GM10248 (cell line): ENCODE measurements around the gene CACNA1B.
"Not testable (repeated sequence)": the region's sequence is repeated elsewhere in the genome, so short reads cannot be mapped to it uniquely, and the experiment has no call there.

Source experiments
- CTCF ChIA-PET: fragments of 300-600 bp; sonication (Branson Sonifier 250); formaldehyde crosslinking; extraction: SDS; loops from one replicate; lab custom pipeline; 2021; ENCODE audit warnings: antibody characterized with exemption; lab: Yijun Ruan, JAX
- POLR2A ChIA-PET: fragments of 350-650 bp; sonication (Branson Sonifier 250); formaldehyde crosslinking; extraction: SDS; loops from one replicate; lab custom pipeline; 2020; ENCODE audit warnings: antibody characterized with exemption; lab: Yijun Ruan, JAX
- DNase-seq: peaks from one replicate; pipeline ENCODE4 v3.0.0; 2012; ENCODE audit errors: extremely low spot score
- CTCF ChIP-seq: IDR thresholded peaks from 2 replicates; pipeline ENCODE4 v1.5.1; 2012; ENCODE audit warnings: mild to moderate bottlenecking, low read depth; ENCODE audit errors: extremely low read depth, missing control alignments, control extremely low read depth

The CACNA1B gene

GRCh38 chr9:137880160-137880975 lies 2.8 kb downstream of the CACNA1B start:
- CTCF ChIA-PET, result interaction anchor here (0.7 kb wide), 1 partner anchor 28 kb away, joined by 3 read pairs; no protein-coding TSS in a partner anchor
- POLR2A ChIA-PET, result no interaction called here
- DNase-seq, result no peak
- TF ChIP-seq CTCF, result no peak

- TF ChIP-seq CTCF, result no peak
- DNase-seq, result no peak
- POLR2A ChIA-PET, result no interaction called here
- CTCF ChIA-PET, result interaction anchor here (0.7 kb wide), 1 partner anchor 29 kb away, joined by 3 read pairs; no protein-coding TSS in a partner anchor
Measured at GRCh38 chr9:137880976-137881530, 3.5 kb downstream of the CACNA1B start.

- TF ChIP-seq CTCF, result no peak
- no peak for DNase-seq
- POLR2A ChIA-PET, result no interaction called here
- CTCF ChIA-PET, result no interaction called here
Measured at GRCh38 chr9:137881591-137882505, 4.3 kb downstream of the CACNA1B start.

- ChIA-PET POLR2A (no interaction called here), CTCF (no interaction called here)
- no peak for TF ChIP-seq CTCF
- no peak for DNase-seq
Measured at GRCh38 chr9:137882506-137882821, 4.9 kb downstream of the CACNA1B start.

GRCh38 chr9:137883977-137884376 lies 6.4 kb downstream of the CACNA1B start:
- POLR2A ChIA-PET, CTCF ChIA-PET, DNase-seq: not testable (repeated sequence)

- POLR2A ChIA-PET, DNase-seq, CTCF ChIA-PET: not testable (repeated sequence)
Measured at GRCh38 chr9:137884547-137884946, 7.0 kb downstream of the CACNA1B start.

- CTCF ChIA-PET, result not testable (repeated sequence)
Measured at GRCh38 chr9:137885121-137885520, 7.5 kb downstream of the CACNA1B start.

GRCh38 chr9:137888621-137889020 lies 11.0 kb downstream of the CACNA1B start:
- CTCF ChIA-PET, POLR2A ChIA-PET: not testable (repeated sequence)

More at GRCh38 chr9:137885121-137885520, 7.5 kb downstream of the CACNA1B start:
- DNase-seq, POLR2A ChIA-PET: not testable (repeated sequence)

GRCh38 chr9:137889966-137890365 lies 12.4 kb downstream of the CACNA1B start:
- POLR2A ChIA-PET, CTCF ChIA-PET, DNase-seq: not testable (repeated sequence)

More at GRCh38 chr9:137888621-137889020, 11.0 kb downstream of the CACNA1B start:
- not testable (repeated sequence) for DNase-seq

- POLR2A ChIA-PET, result not testable (repeated sequence)
Measured at GRCh38 chr9:137890768-137891587, 13.4 kb downstream of the CACNA1B start.

More at GRCh38 chr9:137890768-137891587, 13.4 kb downstream of the CACNA1B start:
- CTCF ChIA-PET, DNase-seq: not testable (repeated sequence)
